HS-27A (cell line): ENCODE data around the gene PBOV1.
"Not testable (repeated sequence)": the region's sequence is repeated elsewhere in the genome, so short reads cannot be mapped to it uniquely, and the experiment has no call there.

Source experiments
- DNase-seq: peaks from one replicate; pipeline ENCODE4 v3.0.0-alpha.2; 2012; ENCODE audit warnings: low read depth, missing footprints

Gene PBOV1

DNA sequence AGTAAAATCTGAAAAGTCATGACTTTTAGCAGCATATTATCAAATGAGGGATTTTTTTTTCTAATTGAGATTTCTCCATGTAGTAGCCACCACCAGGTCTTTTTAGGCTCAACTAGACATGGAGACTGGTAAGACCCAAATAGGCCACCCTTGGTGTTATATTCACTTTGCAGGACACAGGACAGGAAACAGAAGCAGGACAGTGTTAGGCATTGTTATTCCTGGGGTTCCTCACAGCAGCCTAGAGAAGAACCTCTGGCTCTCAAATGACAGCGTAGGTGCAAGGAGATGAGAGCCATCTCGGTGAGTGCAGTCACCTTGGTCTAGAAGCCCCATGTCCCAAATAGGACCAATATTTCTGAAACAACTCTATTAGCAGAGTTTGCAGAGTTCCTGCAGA lies 19.2 kb upstream of the PBOV1 start:
- DNase-seq = no peak

GRCh38 chr6:138235693-138236092 lies 17.4 kb upstream of the PBOV1 start:
- no peak for DNase-seq

DNA sequence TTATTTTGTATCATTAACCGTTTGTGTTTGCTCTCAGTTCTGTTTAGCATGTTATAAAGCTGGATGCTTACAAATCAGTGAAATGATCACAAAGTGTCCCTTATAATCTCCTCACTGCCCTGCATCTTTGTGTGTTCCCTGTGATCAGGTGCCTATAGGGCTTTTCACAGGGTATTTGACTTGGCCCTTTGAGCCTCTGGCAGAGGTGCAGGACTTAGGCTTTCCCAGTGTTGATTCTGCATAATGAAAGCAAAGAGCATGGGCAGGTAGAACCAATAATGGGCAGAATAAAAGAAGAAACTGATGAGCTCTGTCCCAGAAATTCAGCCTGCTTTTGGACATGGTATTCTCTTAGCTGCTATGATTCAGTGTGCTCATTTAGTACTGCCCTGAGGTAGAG lies 16.9 kb upstream of the PBOV1 start:
- DNase-seq = no peak

GRCh38 chr6:138234363-138234762 lies 16.1 kb upstream of the PBOV1 start:
- no peak for DNase-seq

DNA sequence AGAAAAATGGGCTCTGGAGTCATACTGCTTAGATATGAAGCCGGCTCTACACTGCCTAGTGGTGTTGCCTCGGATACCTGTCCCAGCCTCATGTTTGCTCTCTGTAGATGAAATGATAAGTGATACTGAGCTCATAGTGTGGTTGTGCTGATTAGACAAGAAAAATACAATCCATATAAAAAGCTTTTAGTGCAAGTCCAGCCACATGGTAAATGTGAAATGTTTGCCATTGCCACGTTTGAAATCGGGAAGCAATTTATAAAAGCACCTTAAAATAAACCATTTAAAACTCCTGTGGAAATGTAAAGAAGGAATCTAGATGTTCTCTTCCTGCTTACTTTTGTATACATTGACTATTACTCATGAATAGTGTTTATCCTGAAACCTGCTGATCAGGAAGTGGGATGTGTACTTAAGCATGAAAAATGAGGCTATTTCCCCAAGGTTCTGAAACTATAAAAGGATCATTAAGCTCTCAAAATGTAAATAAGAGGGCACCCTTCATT lies 13.1 kb upstream of the PBOV1 start:
- no peak for DNase-seq

GRCh38 chr6:138230759-138231380 lies 12.6 kb upstream of the PBOV1 start:
- DNase-seq = no peak

GRCh38 chr6:138230221-138230620 lies 11.9 kb upstream of the PBOV1 start:
- no peak for DNase-seq

GRCh38 chr6:138229663-138230179 lies 11.4 kb upstream of the PBOV1 start:
- DNase-seq = no peak

GRCh38 chr6:138229072-138229471 lies 10.8 kb upstream of the PBOV1 start:
- no peak for DNase-seq

GRCh38 chr6:138227316-138227781 lies 9.1 kb upstream of the PBOV1 start:
- no peak for DNase-seq

DNA sequence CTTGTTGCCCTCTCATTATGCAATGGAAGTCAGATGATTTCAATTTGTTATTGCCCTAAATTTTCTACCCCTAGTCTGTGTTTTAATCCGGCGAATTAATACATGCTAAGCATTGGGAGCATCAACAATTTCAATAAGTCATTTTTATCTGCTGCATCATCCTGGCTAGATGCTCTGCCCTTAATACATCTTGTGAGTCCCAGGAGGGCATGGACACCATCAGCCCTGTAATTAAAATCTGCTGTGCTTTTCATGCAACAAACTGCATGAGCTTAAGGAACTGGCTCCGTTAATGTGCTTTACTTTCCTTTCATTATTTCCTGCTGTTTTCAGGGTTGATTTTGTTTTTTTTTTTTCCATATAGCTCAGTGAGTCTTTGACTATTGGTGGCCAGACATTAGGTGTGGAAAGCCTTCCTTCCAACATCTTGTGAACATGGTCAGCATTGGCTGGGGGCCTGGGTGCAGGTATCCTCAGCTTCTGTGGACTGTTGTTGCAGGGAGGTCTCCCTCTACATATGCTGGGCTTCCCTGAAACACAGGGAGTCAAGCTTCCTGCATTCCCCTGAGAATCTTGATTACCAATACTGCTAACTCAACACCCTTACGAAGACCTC lies 8.5 kb upstream of the PBOV1 start:
- no peak for DNase-seq

GRCh38 chr6:138225953-138226352 lies 7.7 kb upstream of the PBOV1 start:
- DNase-seq = no peak

GRCh38 chr6:138222901-138223546 lies 4.7 kb upstream of the PBOV1 start:
- no peak for DNase-seq

DNA sequence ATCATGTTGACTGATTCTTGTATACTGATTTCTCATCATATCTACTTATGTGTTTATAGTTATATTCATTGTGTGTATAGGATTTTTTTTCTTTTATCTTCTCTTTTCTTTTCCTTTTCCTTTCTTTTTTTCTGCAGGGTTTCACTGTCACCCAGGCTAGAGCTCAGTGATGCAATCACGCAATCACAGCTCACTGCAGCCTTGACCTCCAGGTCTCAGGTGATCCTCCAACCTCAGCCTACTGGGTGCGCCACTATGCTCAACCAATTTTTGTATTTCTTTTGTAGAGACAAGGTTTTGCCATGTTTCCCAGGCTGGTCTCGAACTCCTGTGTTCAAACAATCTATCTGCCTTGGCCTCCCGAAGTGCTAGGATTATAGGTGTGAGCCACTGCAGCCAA lies 1.6 kb upstream of the PBOV1 start:
- no peak for DNase-seq

DNA sequence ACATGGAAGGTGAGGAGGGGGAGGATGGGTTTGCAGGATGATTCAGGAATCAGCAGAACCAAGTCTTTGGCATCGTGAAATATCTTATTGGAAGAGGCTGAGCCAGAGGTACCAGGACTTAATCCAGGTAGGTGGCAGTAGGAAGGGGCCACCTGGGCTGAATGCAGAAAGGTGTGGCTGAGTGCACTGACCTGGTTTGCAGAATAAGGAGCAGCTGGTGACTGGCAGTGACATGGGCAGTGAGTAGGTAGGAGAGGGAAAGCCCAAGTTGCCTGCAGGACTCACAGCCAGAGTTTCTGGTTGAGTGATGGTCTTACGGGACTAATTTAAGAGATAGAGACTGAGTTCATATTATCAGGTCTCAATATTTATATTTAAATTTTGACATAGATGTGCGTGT lies 1.1 kb upstream of the PBOV1 start:
- no peak for DNase-seq

DNA sequence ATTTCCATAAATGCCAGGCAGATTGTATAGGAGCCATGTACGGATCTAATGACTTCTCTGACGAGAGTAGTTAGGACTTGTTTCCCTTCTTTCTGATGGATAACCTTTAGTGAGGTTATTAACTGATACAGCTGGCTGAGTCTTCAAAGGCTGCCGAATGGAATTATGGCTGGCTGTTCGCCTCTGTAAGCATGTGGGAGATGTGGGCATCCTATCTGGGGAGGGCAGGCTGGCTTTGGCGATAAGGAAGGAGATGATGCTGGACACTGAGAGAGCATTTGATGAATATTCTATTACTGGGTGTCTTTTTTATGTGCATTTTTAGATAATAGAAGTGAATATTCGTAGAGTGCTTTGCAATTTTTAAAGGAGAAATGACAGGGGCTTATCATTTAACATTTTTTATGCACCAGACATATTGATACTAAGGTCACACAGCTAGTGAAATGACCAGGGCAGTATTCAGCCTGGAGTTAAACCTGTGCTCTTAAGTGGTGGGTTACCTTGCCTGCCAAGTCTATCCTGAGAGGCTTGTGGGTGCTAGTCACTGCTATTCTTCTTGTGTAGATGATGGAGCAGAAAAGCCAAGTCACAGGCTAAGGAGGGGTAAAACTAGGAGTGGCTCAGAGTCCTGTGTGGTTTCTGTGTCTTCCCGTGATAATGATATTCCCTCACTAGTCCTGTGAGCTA lies 3.1 kb downstream of the PBOV1 start:
- DNase-seq = no peak

- DNase-seq = not testable (repeated sequence)
Measured at GRCh38 chr6:138212530-138212929, 5.8 kb downstream of the PBOV1 start.

GRCh38 chr6:138211601-138212000 lies 6.7 kb downstream of the PBOV1 start:
- DNase-seq = no peak

- DNase-seq = no peak
Measured at GRCh38 chr6:138211048-138211581, 7.2 kb downstream of the PBOV1 start.

GRCh38 chr6:138206862-138207261 lies 11.4 kb downstream of the PBOV1 start:
- DNase-seq = no peak

DNA sequence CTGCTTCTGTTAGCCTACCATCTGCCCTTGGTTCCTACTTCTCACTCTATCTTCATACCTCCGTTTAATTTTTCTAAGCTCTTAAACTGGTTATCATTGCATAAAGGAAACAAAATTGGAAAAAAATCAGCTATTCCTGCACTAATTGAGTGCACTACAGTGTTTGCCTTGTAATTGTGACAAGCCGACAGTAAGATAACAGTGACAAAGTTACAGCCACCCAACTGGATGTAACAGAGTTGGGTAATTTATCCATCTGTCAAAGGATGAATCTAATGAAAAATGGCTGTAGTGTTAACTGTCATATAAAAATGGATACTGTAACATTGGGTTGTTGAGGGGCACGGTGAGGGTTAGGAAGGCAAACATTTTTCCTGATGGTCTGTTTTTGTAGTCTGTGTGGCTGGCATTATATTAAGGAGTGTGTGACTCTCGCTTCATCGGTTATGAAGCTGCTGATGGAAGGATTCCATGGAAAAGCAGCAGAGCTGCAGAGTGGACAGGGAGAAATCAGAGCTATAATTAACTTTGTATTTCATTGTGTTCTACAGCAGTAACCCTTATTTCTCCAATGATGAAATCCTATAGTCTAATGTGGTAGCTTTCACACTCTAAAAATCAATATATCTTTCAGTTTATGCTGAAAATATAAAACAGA lies 12.7 kb downstream of the PBOV1 start:
- DNase-seq = no peak
